NCI-H446 treated with DMSO at 0.1 percent for 48 hours (cell line): ENCODE data around the gene FGB.
"Not testable (repeated sequence)": the region's sequence is repeated elsewhere in the genome, so short reads cannot be mapped to it uniquely, and the experiment has no call there.

Experiments used
- DNase-seq: peaks from one replicate; lab custom pipeline; 2025; lab: John Stamatoyannopoulos, UW

The FGB gene

DNA sequence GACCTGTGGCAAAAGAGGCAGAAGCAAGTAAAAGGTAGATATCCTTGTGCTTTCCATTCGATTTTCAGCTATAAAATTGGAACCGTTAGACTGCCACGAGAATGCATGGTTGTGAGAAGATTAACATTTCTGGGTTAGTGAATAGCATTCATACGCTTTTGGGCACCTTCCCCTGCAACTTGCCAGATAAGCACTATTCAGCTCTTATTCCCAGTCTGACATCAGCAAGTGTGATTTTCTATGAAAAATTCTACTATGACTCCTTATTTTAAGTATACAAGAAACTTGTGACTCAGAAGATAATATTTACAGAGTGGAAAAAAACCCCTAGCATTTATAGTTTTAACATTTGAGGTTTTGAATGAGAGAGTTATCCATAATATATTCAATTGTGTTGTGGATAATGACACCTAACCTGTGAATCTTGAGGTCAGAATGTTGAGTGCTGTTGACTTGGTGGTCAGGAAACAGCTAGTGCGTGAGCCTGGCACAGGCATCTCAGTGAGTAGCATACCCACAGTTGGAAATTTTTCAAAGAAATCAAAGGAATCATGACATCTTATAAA, 3.9 kb downstream of the FGB start:
- DNase-seq = no peak

- DNase-seq = no peak
Measured at GRCh38 chr4:154569028-154569427, 6.2 kb downstream of the FGB start.

GRCh38 chr4:154569584-154569983, 6.8 kb downstream of the FGB start:
- no peak for DNase-seq

DNA sequence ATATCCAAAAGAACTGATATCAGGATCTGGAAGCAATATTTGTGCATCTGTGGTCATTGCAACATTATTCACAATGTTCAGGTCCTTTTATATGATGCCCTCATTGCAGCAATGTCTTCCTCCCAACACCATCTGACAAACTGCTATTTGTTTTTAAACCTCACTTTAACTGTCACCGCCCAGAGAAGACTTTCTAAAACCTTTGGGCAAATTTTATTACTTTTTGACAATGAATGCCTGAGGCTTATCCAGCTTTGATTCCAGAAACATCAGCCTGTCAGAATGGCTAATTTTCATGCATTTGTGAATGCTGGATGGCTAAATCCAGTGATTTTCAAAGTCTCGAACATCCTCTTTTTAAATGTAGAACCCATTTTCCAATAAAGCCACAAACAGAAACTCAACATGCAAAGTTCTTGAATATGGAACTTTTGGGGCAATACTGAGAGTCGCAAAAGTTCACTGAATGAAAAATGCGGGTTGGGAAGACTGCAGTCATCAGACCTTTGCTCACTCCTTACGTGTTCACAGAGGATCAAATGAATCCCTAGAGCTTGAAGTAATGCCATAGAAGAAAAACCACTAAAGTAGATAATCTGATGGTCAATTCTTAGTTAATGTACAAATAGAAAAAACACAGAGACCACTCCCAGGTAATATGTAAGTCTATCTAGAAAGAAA, 10.5 kb downstream of the FGB start:
- DNase-seq = no peak

DNA sequence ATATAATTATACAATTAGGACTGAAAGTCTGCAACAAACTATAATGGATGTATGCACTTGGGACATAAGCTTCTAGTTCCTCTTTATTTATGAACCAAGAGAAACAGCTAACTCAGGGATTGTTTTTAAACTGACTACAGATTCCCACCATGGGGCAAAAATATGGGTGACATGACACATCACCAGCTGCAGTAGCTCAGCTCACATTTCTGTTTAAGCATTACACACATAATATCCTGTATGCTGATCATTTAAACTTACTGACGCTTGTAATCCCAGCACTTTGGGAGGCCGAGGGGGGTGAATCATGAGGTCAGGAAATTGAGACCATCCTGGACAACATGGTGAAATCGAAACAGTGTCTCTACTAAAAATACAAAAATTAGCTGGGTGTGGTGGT, 11.5 kb downstream of the FGB start:
- no peak for DNase-seq

DNA sequence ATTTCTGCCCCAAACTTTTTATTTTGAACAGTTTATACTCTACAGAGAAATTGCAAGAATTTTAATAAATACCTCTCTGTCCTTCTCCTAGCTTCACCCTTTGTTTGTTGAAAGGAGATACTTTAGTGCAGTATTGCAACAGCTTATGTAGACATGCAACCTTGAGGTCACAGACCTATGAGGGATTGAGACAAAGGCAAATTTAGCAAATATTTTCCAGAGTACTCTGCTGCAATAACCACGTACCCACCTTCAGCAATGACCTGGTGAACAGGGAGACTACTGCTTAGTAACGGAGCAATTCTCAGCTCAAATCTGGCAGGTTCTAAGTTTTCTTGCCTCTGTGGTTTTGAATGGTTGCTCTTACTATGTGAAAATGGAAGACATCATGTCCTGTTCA, 14.5 kb downstream of the FGB start:
- no peak for DNase-seq

DNA sequence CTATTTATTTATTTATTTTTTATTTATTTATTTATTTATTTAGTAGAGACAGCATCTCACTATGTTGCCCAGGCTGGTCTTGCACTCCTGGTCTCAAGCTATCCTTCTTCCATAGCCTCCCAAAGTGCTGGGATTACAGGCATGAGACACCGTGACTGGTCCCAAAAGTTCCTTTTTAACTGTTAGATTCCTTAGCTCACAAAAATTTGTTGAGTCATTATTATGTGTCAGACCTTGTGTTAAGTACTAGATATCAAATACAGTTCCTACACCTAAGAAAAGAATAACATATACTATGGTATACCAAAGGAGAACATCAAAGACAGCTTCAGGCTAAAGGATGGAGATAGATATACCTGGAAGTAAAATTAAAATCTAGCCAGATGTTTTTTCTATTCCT, 16.1 kb downstream of the FGB start:
- no peak for DNase-seq

- DNase-seq = no peak
Measured at GRCh38 chr4:154579927-154580326, 17.1 kb downstream of the FGB start.

GRCh38 chr4:154582723-154583122, 19.9 kb downstream of the FGB start:
- no peak for DNase-seq

DNA sequence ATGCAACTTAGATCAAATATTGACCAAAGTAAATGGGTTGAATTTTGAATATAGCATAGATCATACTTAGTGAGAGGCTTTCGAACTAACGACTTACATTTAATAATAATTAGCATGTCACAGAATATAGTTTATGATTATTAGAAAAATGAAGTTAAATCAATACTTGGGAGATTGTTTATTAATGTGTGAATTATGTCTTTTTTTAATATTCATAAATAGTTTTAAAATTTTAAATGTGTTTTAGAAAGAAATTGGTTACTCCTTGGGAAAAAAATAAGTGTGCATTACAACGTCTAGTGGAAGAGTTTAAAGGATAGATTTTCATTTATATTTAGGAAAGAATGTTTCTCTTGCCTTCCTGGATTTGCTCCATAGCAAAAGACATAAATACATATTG, 20.4 kb downstream of the FGB start:
- no peak for DNase-seq

GRCh38 chr4:154583677-154584076, 20.9 kb downstream of the FGB start:
- no peak for DNase-seq

- DNase-seq = no peak
Measured at GRCh38 chr4:154584259-154584658, 21.4 kb downstream of the FGB start.

- no peak for DNase-seq
Measured at GRCh38 chr4:154585369-154586018, 22.7 kb downstream of the FGB start.

DNA sequence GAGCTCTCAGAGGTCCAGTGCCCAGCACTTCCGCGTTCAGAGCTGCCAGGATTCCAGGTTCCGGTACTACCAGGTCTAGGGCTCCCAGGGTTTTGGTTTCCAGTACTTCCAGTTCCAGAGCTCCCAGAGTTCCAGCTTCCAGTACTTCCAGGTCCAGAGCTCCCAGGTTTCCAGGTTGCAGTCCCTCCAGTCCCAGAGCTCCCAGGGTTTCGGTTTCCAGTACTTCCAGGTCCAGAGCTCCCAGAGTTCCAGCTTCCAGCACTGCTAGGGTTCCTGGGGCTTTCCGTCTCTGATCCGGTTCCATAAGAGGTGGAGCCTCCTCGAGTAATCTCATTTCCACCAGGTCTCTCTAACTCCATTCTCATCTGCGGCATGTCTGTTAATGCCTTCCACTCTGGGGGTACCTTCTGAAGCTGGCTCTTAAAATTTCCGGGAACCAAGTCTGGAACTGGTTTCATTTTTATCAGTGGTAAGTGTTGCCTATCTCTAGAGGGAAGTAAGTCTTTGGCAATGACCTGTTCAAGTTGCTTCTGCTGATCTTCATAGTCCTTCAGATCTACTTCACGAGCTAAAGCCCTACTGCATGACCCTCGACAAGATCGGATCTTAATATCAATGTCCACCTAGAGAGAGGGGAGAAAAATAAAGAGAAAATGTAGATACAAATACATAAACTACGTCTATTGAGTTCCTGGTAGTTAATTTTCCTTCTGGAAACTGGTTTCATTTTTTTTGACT, 23.7 kb downstream of the FGB start:
- DNase-seq = no peak

- DNase-seq = no peak
Measured at GRCh38 chr4:154588198-154588597, 25.4 kb downstream of the FGB start.

DNA sequence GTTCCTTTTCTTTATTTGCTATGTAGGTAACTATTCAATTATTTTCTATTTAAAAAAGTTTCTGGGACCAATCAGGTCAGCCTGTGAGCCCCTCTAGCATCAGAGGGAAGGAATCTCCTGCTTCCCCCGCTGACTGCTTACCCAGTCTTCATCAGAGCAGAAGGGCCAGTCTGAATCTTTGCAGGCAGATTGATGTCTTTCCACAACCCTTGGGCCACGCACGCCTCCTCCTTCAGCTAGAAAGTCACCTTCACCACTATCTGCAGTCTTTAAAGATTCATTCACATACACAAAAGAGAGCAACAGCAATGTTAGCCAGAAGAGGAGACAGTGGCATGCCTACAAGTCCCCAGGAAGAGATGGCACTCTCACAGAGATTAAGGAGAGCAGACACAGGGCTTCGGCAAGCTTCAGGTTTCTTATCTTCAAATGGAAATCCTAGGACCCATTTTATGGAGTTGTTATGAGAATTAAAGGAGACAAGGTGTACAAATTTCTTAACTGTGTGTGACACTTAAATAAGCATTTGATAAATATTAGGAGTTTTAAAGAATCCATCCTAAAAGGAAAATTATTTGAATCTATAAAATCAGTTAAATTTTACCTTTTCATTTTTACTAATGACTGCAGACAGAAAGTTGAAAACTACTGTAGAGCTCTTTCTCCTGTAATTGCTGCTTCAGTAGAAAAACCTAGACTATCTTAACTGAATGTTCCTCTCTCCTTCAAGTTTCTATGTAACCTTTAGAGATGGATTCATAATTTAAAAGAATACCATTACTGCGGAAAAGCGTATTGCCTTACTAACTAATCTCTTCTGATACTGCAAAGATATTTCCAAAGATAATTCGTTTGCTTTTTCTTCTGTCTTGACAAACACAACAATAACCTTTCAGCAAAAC, 26.7 kb downstream of the FGB start:
- no peak for DNase-seq

DNA sequence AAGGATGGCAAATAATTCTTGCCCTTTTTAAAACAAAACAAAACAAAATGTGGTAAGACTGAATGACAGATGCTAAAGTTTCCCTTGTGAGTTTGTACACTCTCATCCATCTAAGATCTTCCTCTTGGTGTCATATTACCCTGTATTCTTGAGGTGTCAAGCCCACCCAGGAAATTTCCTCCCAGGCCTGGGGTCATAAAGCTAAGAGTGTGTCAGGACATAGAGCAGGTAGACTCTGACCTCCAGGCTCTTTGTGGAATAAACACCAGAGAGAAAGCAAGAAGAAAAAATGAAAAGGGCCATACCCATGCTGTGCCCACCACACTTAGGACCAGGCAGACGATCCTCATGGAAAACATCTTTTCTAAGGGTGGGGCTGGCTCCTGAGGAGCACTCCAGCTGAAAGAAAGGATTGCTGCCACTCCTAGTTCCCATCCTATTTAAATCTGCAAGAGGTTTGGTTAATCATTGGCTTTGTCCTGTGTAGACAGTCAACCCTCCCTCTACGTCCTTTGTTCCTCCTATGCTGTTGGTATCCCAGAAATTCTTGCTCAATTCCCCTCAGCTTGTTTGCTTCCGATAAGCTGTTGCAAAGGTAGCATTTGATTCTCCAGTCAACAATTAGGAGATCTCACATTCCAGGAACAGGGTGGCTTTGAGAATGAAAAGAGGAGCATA, 27.7 kb downstream of the FGB start, which contains the start of gene FGA:
Gene FGA (minus strand): TSS at position 414 of the 678 bp plus-strand sequence. CDS start 55 bp downstream, at position 359.
- no peak for DNase-seq

DNA sequence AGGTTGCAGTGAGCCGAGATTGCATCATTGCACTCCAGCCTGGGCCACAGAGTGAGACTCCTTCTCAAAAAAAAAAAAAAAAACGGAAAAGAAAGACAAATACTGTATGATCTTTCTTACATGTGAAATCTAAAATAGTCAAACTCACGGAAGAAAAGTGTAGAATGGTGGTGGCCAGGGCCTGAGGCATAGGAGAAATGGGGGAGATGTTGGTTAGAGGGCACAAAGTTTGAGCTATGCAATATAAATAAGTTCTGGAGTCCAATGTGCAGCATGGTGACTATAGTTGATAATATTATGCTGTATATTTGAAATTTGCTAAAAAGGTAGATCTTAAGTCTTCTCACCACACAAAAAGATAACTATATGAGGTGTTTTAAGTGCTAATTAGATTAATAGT, 29.1 kb downstream of the FGB start:
- no peak for DNase-seq

DNA sequence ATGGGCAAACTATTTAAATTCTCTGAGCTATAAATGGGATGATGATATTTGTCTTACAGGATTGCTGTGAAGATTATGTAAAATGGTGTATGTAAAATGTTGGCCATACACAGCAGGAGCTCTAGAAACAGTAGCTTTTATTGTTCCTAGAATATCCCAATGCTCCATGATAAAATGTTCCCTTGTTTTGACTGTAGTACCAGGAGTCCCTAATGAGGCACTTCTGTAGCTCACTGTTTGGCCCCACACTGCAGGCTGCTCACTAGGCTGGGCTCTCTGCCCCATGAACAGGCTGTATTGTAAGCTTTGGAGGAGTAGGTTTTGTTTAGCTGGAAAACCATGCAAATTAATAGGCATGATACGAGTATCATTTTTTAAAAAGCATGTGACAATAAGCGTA, 31.1 kb downstream of the FGB start:
- no peak for DNase-seq

- not testable (repeated sequence) for DNase-seq
Measured at GRCh38 chr4:154594343-154594742, 31.5 kb downstream of the FGB start.

DNA sequence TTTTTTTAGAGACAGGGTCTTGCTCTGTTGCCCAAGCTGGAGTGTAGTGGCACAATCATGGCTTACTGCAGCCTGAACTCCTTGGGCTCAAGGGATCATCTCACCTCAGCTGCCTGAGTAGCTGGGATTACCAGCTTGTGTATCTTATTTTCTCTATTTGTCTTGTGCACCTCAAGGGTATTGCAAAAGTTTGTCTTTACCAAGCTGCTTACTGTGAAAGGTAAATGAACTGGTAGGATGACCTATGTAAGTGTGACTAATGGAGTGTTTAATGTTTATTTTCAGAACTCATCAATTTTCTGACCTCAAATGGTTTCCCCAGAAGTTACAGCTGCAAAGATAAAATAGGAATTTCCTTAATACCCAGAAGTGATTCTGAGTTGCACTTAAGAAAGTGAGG, 33.0 kb downstream of the FGB start:
- no peak for DNase-seq
